NCI-H146 treated with DMSO at 0.1 percent for 48 hours (cell line): ENCODE results near the gene PRMT9.

ENCODE experiments used
- DNase-seq: peaks from one replicate; lab custom pipeline; 2025; ENCODE audit not compliant: unreplicated experiment; lab: John Stamatoyannopoulos, UW

The PRMT9 gene

DNA sequence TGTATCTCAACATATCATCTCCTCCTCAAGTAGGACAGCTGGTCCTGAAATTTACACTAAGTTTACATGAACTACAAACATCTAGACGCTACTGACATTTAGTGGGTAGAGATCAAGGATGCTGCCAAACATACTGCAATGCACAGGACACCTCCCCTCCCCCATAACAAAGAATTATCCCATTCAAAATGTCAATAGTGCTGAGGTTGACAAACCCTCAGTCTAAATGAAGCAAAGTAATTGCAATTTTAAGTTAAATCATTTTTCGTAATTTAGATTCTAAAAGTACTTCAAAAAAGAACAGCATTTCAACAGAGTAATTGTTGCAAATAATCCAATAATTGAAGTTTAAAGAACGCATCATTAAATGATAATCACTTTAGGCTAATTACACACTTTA is 1.2 kb downstream of the PRMT9 start:
- no peak for DNase-seq

DNA sequence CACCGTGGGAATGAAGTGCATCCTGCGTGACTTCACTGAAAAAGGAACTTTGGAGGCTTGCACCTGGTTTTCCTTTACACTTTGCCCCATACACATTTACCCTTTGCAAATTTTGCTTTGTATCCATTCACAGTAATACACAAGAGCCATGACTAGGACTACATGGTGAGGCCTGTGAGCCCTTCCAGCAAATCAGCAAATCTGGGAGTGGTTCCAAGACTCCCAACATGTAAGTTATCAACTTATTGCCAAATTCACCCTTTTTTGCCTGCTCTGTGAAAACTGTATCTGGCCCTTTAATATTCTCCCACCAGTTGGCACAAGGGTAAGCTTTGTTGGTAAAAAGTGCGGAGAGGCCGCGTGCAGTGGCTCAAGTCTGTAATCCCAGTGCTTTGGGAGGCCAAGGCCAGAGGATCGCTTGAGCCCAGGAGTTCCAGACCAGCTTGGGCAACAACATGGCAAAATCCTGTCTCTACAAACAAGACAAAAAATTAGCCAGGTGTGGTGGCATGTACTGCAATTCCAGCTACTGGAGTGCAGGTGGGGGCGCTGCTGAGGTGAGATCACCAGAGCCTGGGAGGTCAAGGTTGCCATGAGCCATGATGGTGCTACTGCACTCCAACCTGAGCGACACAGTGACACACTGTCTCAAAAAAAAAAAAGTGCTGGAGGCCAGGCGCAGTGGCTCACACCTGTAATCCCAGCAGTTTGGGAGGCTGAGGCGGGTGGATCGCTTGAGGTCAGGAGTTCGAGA is 5.0 kb downstream of the PRMT9 start:
- no peak for DNase-seq

DNA sequence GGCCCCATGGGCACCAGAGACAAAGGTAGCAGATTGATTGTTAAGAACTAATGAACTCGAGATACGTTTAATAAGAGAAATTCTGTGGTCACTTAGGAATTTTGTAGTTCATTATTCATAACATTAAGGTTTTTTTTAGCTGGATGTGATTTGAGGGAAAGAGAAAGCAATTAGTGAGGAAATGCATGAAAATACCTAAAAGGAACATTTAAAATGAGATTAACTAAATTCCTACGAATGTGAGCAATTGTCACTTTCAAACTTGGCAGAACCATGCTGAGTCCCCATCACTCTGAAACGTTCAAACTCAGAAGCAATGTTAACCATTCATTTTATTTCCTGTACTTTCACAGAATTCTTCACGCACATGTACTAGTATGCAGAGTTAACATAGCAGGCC is 5.9 kb downstream of the PRMT9 start:
- DNase-seq, result no peak

DNA sequence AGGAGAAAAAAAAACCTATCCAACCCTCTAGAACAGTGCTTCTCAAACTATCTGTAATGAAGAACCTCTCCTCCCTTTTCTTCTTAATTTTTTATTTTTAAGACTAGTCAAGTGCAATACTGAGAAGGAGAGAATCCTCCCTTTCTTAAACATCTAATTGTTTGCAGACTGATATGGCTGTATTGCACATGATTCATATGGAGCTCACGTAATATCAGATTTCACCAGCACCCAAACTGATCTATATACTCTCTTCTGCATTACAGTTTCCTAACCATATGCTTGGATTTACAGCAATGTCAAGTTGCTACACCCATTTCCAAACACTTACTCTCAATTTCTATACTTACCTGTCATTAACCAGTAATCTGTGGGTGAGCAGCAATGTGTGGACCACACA is 9.5 kb downstream of the PRMT9 start:
- no peak for DNase-seq

DNA sequence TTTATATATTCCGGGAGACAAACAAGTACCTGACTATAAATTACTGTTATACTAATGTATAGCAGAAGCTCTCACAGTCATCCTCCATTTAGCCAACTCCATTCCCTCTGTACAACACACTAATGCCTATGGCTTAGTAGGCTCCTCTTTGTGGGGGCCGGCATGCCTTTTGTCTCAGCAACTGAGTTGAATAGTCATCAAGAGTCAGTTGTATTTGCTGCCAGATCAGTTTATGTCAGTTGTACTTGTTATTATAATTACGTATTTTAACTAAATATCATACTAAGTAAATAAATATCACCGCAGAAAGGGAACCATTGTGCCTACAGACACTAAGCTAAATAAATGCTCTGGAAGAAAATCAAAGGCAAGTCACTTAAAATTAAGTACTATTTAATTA is 9.9 kb downstream of the PRMT9 start:
- no peak for DNase-seq

DNA sequence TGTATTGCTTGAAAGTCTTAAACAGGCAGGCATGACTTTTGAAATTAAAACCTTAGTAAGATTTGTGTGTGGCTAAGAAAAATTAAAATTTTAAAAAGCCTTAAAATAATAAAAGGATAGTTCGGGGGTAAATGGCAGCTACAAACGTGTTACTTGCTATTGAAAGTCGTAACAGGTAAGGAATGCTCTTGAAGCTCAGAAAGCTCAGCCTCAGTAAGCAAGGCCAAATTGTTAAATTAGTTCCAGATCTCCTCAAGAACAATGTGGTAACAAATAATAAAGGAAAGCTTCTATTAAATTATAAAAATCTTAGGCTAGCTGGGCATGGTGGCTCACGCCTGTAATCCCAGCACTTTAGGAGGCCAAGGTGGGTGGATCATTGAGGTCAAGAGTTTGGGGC is 25.5 kb downstream of the PRMT9 start:
- no peak for DNase-seq

DNA sequence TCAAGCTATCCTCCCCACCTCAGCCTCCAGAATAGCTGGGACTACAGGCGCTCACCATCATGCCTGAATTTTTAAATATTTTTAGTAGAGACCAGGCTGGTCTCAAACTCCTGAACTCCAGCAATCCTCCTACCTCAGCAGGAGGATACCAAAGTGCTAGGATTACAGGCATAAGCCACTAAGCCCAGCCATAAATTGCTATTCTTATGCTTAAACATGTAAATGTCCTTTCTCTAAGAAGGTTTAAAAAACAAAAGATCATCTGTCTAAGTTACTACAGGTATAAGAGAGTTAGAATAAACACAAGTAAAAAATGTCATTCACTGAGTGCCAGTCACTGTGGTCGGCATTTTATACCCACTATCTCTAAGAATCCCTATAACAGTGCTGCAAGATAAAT is 28.3 kb downstream of the PRMT9 start:
- no peak for DNase-seq

DNA sequence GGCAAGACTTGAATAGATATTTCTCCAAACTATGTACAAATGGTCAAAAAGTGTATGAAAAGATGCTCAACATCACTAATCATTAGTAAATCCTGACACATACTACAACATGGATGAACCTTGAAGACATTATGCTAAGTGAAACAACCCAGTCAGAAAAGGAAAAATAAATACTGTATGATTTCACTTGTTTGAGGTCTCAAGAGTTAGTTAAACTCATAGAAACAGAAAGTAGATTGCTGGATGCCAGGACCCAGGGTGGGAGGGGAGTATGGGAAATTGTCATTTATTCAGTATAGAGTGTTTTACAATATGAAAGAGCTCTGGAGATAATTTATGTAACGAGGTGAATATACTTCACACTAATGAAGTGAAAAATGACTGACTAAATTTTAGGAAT is 32.4 kb downstream of the PRMT9 start:
- no peak for DNase-seq

DNA sequence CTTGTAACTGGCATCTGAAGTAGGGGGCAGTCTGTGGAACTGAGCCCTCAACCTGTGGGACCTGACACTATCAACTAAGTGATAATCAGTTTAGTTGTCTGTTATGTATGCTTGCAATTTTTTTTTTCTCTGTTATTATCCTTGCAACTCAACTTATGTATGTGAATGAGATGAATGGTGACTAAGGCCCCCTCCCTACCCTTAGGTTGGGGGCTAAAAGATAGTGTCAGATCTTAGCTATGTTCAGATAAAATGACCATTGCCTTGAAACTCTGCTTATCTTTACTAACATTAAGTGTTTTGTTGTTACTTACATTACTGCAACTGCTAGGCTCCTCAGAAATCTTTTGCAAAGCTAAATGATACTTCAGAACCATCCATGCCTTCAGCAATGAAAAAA is 35.3 kb downstream of the PRMT9 start:
- DNase-seq, result no peak

DNA sequence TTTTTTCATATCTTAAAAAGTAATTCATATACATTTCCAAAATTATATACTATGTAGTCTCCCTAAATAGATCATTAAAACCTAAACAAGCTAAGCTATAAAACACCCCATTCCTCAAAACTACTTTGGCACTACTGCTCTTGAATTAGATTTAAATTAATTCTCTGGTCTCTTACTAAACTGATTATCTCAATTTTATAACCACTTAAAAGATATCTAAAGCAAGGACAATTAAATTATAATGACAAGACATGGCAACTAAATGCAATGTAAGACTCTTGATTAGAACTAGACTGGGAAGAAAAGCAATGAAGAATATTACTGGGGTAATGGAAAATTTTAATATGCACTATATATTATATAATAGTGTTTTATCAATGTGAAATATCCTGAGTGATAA is 38.9 kb downstream of the PRMT9 start:
- no peak for DNase-seq

DNA sequence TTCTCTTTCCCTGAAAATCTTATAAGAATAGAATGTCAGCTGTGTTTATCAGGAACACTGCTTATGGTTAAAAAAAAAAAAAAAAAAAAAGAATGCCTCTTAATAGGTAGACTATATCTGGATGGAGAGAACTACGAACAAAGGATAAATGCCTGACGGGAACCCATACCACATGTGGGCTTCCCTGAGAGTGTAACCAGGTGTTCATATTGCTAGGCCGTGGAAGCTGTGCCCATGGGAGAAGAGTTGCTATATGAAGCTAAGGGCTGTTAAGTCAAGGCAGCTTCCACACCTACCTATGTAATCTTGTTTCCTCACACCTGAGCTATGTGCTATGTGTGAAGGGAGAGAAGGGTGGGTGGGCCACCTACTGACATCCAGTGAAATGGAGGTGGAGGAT is 39.5 kb downstream of the PRMT9 start:
- DNase-seq, result no peak

DNA sequence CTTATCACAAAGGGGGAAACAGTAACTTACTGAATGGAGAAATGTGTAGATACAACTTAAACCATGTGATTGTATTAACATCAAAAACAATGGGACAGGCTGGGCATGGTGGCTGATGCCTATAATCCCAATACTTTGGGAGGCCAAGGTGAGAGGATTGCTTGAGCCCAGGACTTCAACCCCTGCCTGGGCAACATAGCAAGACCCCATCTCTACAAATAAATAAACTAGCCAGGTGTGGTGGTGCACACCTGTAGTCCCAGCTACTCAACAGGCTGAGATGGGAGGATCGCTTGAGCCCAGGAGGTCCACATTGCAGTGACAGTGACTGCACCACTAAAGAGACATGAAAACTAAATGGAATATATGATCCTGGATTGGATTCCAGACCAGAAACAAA is 40.3 kb downstream of the PRMT9 start:
- no peak for DNase-seq

DNA sequence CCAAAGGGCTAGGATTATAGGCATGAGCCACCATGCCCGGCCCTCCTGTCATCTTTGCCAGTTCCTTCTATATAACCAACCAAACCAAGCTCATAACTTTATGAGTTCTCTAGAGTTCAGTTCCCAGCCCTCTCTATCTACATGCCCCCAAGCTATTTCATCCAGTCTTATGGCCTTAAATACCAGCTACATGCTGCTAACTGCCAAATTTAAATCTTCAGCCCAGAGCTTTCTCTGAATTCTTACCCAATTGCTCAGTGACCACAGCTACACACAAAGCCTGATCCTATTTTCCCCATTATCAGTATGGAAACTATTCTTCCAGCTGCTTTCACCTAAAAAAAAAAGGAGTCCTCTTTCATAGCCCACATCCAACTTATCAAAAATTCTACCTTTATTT is 43.6 kb downstream of the PRMT9 start:
- DNase-seq, result no peak

DNA sequence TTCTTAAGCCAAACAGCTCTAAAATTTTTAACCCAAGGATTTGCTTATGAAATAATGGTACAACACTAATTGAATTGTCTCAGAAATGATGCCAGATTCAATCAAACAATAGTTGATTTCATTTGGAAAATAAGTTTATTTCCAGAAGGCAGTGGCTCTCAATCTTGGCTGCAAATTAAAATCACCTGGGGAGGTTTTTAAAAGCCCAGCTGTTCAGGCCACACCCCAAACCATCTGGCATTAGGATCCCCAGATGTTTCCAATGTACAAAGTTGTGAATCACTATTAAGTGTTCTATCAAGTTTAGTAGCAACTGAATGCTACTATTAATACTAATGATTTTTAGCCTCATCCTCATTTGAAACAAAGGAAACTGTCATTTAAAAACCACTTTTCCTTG is 44.6 kb downstream of the PRMT9 start:
- DNase-seq, result no peak

DNA sequence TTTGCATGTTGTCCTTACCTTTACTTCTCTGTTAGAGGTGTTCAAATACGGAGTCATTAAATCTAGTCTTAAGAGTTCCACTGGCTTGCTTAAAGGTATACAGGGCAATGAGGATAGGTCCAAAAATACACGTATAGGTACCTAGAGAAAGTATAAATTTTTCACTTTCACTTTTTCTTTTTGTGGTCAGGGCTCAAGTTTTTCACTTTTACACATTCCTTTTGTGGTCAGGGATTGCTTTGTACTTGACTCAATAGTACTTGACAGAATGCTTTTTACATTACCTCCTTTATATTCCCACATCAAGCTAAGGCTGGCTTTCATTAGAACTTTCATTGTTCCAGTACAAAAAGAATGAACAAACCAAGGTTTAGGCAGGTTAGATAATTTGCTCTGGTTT is 45.0 kb downstream of the PRMT9 start:
- DNase-seq, result no peak

DNA sequence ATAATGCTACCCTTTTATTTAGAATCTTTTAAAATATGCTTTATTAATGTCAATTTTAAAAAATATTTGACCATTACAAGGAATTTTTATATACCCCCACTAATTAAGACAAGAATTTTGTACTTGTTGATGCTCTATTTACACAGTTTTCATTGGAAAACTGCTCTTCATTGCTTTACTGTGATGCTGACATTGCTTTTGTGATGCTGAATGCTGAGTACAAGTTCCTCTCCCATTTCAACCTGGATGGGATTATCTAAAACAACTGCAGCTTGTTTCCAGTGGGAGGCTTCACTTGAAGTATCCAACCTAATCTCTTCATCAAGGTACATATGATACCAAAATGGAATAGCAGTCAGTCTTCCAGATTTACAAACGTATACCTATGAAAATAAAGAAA is 45.6 kb downstream of the PRMT9 start:
- DNase-seq, result no peak

DNA sequence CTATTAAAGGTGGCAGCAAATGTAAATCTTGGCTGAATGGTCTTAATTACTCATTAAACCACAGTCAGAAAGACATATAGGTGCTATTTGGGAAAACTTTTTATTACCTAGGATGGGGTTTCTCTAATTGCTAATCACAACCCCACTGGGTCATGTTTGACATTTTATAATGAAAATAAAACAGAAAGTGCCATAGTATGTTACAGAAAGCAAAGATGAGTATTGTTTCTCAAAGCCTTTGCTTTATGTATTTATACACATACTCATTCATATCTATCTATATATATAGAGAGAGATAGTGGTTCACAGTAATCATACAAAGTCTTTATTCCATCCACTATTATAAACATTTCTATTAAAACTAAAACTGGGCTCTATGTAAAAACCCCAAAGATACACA is 48.6 kb downstream of the PRMT9 start:
- no peak for DNase-seq

DNA sequence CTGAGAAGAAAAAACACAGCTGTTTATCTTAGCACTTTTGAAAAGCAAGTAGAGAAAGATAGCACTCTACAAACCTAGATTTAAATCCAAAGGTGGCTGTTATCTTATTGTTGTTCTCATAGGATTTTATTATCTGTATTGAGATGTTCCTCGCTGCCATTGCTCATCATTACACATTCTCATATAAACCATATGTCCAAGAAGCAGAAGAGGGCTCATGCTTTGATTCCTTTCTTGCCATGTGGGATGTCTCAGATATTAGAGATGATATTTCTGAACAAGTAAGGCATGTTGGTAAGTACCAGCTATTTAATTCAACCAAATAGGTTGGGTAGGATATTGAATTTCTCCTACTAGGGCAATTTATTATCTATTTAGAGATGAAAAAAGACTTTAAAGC is 50.3 kb downstream of the PRMT9 start:
- DNase-seq, result no peak

DNA sequence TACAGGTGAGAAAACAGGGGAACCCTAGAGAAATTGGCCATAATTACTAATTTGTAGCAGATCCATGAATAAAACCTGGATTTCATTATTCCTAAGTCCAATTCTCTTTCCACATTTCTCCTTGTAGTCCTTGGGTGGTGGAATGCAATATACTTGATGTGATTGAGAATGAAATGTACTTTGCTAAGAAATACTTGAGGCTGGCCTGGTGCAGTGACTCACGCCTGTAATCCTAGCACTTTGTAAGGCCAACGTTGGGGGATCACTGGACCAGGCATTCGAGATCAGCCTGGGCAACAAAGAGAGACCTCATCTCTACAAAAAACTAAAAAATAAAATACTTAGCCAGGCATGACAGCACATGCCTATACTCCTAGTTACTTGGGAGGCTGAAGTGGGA is 50.9 kb downstream of the PRMT9 start:
- DNase-seq, result no peak

DNA sequence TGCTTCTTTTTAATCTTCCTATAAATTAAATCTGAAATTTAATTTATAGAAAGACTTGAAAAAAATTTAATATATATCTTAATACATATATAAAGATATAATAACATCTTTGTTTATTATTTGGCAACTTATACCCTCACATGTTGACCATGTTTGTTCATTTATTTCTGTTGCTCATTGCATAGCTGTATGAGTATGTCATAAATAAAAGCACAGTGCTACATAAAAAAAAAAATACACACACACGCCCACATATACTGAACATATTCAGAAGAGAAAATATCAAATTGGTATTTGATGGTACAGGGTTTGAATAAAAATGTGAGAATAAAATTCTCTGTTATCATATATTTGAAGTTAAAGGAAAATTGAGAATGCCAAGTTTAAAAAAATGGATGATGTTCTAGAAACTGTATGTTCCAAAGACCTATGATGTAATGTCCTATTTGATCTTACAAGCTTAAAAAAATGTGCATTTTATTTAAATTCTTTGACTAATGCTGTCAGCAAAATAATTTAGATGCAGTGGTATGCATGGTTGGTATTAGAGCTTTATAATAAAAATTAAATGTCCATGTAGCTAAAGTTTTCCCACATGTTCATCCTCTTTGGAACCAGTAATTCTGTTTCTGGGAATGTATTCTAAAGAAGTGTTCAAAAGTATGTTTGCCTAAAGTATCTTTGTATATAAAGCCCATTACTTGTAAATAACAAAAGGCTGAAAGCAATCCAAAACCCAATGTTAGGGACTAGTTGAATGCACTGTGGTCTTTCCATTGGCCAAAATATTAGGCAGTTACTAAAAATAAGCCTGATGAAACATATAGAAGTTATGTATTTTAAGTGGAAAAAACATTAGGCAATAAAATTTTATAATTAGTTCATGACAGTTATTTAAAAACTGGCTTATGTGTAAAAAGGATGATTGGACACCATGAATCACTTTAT is 53.9 kb downstream of the PRMT9 start:
- no peak for DNase-seq

DNA sequence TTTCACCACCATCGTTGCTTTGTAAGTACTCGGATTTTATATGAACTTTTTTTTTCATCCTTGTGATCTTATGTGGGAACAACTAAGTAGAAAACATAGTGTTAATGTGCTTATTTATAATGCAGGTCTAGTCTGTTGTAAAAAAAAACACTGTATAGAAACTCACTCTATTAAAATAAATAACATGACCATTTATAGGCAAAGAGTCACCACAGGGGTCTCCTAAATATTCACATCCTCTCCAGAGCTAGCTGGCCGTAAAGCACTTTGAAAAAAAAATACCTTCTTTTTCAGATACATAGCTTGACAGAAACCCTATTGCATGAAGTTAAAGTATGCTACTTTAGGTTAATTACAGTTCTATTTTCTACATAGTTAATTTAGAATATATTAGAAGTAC is 55.5 kb downstream of the PRMT9 start:
- no peak for DNase-seq

DNA sequence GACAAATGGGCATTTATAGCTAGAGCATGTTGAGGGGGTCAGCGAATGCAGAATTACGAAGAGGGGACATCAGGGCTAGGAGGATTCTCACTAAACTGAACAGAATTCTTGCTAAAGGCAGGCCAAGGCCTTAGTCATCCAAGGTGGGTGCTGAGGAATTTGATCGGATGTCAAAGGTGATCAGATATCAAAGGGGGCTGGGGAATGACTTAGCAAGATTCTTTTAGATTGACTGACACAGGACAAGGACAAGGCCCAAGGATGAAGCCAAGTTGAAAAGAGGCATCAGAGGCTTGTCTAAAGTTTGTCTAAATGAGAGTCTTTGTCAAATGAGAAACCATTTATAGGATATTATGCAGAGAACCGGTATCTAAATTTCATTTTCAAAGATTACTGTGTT is 57.1 kb downstream of the PRMT9 start:
- no peak for DNase-seq
